ENCODE results near the gene ARL3.

Gene ARL3

GRCh38 chr10:102644066-102644645 is 70.0 kb downstream of the ARL3 start, which contains the start of gene TRIM8:
Gene TRIM8, plus strand, starts transcription at chr10:102644479. Its CDS starts 139 bp downstream, at chr10:102644618.
- DNase-seq: peak; percentile 57
- Histone ChIP-seq H3K36me3 (peaks cover 5% of the 10 kb centered on the region; the same call in 1 of the 2 replicates), H3K27me3 (no peaks in the 10 kb centered on the region), H3K4me3 (ENCODE audit: low read depth, low read length) (peak within 1 kb of the TSS; percentile 91), H3K9me3 (no peaks in the 10 kb centered on the region), H3K4me1 (no peaks in the 10 kb centered on the region; the same call in none of the 2 replicates)
- TF ChIP-seq CTCF (IDR thresholded peaks at IDR 0.05; ENCODE audit: low read depth, low read length): no peak

GRCh38 chr10:102643336-102644065 is 70.7 kb downstream of the ARL3 start:
- Histone ChIP-seq H3K9me3 (no peaks in the 10 kb centered on the region), H3K36me3 (peaks cover 5% of the 10 kb centered on the region; the same call in 1 of the 2 replicates), H3K4me3 (ENCODE audit: low read depth, low read length) (peak overlapping the region; percentile 91), H3K27me3 (no peaks in the 10 kb centered on the region), H3K4me1 (no peaks in the 10 kb centered on the region; the same call in 1 of the 2 replicates)
- no peak for TF ChIP-seq CTCF (IDR thresholded peaks at IDR 0.05; ENCODE audit: low read depth, low read length)
- peak; percentile 68 for DNase-seq

- H3K9me3 ChIP-seq: no peaks in the 10 kb centered on the region
- H3K4me1 ChIP-seq: no peaks in the 10 kb centered on the region; the same call in 1 of the 2 replicates
- DNase-seq: peak; percentile 38
- peak overlapping the region; percentile 91 for H3K4me3 ChIP-seq (ENCODE audit: low read depth, low read length)
- H3K36me3 ChIP-seq: peaks cover 2% of the 10 kb centered on the region; the same call in 1 of the 2 replicates
- no peaks in the 10 kb centered on the region for H3K27me3 ChIP-seq
- TF ChIP-seq CTCF (IDR thresholded peaks at IDR 0.05; ENCODE audit: low read depth, low read length): no peak
Measured at GRCh38 chr10:102642736-102643335, 71.4 kb downstream of the ARL3 start.

- H3K36me3 ChIP-seq: no peaks in the 10 kb centered on the region
- peak; percentile 98 for DNase-seq
- H3K4me3 ChIP-seq (ENCODE audit: low read depth, low read length): peak overlapping the region; percentile 91
- TF ChIP-seq CTCF (IDR thresholded peaks at IDR 0.05; ENCODE audit: low read depth, low read length): no peak
- no peaks in the 10 kb centered on the region for H3K27me3 ChIP-seq
- H3K9me3 ChIP-seq: no peaks in the 10 kb centered on the region
- no peaks in the 10 kb centered on the region for H3K4me1 ChIP-seq
Measured at GRCh38 chr10:102641880-102642735, 72.1 kb downstream of the ARL3 start.

GRCh38 chr10:102641402-102641801 is 72.8 kb downstream of the ARL3 start:
- Histone ChIP-seq H3K9me3 (no peaks in the 10 kb centered on the region), H3K4me3 (ENCODE audit: low read depth, low read length) (peak overlapping the region; percentile 91), H3K36me3 (no peaks in the 10 kb centered on the region), H3K4me1 (no peaks in the 10 kb centered on the region), H3K27me3 (no peaks in the 10 kb centered on the region)
- DNase-seq: no peak
- no peak for TF ChIP-seq CTCF (IDR thresholded peaks at IDR 0.05; ENCODE audit: low read depth, low read length)

All from BE2C (cell line).